Neutrophil (primary cell): ENCODE measurements around the gene COG1.

Experiments
- H3K27ac ChIP-seq: fragments of 200-600 bp; sonication (generic); 2 replicates; pipeline ENCODE4 v1.5.1; 2016; ENCODE audit warnings: mild to moderate bottlenecking, moderate library complexity
- H3K27me3 ChIP-seq: fragments of 200-600 bp; sonication (generic); 2 replicates; pipeline ENCODE4 v1.6.0; 2016; ENCODE audit warnings: mild to moderate bottlenecking
- H3K36me3 ChIP-seq: fragments of 200-600 bp; sonication (generic); 2 replicates; pipeline ENCODE4 v1.5.1; 2017
- H3K4me1 ChIP-seq, 2 experiments: fragments of 200-600 bp in 1 of 2; sonication (generic) in 1 of 2; 1 replicate in 1 of 2; 2 replicates in 1 of 2; pipeline versions ENCODE4 v1.5.1 to v1.6.1; 2013 to 2016; ENCODE audit warnings: low read depth in 1 of 2, low read length in 1 of 2, mild to moderate bottlenecking in 1 of 2, moderate library complexity in 1 of 2; ENCODE audit not compliant: control insufficient read depth in 1 of 2, insufficient read depth in 1 of 2
- H3K4me3 ChIP-seq, 2 experiments: fragments of 200-600 bp in 1 of 2; sonication (generic) in 1 of 2; 1 replicate in 1 of 2; 2 replicates in 1 of 2; pipeline ENCODE4 v1.5.1; 2013 to 2016; ENCODE audit warnings: low read depth in 1 of 2, low read length in 1 of 2, mild to moderate bottlenecking in 1 of 2, moderate library complexity in 1 of 2
- H3K9me3 ChIP-seq: fragments of 200-600 bp; sonication (generic); 2 replicates; pipeline ENCODE4 v1.5.1; 2016
- TF ChIP-seq, protein P1 (sequence below): fragments of 200-600 bp; sonication (generic); IDR thresholded peaks from 2 replicates; pipeline ENCODE4 v1.5.1; 2016; ENCODE audit warnings: antibody characterized with exemption

Gene COG1

DNA sequence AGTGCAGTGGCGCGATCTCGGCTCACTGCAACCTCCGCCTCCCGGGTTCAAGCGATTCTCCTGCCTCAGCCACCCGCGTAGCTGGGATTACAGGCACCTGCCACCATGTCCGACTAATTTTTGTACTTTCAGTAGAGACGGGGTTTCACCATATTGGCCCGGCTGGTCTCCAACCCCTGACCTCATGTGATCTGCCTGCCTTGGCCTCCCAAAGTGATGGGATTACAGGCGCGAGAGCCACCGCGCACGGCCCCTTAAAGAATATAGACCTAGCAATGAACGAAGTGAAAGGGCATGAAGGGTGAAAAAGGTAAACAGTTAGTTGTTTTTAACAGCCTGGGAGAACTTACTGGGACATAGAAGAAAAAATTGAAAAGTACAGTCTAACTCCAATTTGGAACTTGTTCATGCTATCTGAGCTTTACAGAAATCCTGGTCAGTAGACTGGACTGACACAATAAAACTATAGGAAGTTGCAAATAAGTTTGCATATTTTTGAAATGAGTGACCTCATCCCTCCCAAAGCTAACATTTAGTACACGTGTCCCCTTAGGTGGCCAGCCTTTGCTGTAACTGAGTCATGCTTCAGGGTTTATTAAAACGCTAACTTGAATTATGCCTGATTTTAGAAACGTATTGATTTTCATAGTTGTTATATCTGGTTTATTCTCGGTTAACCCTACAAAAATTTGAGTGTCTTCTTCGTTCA, 1.8 kb downstream of the COG1 start:
- Histone ChIP-seq H3K36me3 (peaks cover 35% of the 10 kb centered on the region), H3K4me3 (no peak overlapping the region), H3K4me1 (peaks cover 18 to 20% of the 10 kb centered on the region in 2 experiments), H3K27ac (no peak overlapping the region), H3K27me3 (no peaks in the 10 kb centered on the region), H3K9me3 (no peaks in the 10 kb centered on the region)
- TF ChIP-seq, protein P1, sequence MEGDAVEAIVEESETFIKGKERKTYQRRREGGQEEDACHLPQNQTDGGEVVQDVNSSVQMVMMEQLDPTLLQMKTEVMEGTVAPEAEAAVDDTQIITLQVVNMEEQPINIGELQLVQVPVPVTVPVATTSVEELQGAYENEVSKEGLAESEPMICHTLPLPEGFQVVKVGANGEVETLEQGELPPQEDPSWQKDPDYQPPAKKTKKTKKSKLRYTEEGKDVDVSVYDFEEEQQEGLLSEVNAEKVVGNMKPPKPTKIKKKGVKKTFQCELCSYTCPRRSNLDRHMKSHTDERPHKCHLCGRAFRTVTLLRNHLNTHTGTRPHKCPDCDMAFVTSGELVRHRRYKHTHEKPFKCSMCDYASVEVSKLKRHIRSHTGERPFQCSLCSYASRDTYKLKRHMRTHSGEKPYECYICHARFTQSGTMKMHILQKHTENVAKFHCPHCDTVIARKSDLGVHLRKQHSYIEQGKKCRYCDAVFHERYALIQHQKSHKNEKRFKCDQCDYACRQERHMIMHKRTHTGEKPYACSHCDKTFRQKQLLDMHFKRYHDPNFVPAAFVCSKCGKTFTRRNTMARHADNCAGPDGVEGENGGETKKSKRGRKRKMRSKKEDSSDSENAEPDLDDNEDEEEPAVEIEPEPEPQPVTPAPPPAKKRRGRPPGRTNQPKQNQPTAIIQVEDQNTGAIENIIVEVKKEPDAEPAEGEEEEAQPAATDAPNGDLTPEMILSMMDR, result no peak

DNA sequence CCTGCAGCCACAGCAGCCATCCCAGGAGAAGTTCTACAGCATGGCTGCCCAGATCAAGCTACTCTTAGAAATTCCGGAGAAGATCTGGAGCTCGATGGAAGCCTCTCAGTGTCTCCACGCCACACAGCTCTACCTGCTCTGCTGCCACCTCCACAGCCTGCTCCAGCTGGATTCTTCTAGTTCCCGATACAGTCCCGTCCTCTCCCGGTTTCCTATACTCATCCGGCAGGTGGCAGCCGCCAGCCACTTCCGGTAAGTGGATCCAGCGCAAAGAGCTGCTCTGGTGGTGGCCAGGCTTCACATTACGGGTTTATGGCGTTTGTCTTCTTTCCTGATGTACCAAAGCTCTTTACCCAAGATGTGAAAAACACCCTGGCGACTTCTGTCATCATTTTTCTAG, 3.6 kb downstream of the COG1 start:
- no peaks in the 10 kb centered on the region for H3K9me3 ChIP-seq
- H3K36me3 ChIP-seq, result peaks cover 53% of the 10 kb centered on the region
- TF ChIP-seq, protein P1, result no peak
- H3K4me3 ChIP-seq, result no peak overlapping the region
- H3K27me3 ChIP-seq, result no peaks in the 10 kb centered on the region
- H3K27ac ChIP-seq, result no peak overlapping the region
- peaks cover 14 to 16% of the 10 kb centered on the region in 2 experiments for H3K4me1 ChIP-seq

DNA sequence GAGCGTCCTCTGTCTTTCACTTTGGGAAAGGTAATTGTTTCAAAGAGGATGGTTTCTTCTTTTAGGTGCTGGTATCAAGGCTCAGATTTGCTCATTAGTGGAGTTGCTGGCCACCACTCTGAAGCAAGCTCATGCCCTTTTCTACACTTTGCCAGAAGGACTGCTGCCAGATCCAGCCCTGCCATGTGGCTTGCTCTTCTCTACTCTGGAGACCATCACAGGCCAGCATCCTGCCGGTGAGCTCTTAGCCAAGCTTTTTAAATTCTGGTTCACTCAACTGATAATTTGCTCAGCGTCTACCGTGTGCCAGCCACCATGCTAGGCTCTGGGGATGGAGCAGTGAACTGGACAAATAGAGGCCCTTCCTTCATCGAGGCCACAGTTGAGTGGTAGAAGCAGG, 4.3 kb downstream of the COG1 start:
- TF ChIP-seq, protein P1, result no peak
- H3K27me3 ChIP-seq, result no peaks in the 10 kb centered on the region

DNA sequence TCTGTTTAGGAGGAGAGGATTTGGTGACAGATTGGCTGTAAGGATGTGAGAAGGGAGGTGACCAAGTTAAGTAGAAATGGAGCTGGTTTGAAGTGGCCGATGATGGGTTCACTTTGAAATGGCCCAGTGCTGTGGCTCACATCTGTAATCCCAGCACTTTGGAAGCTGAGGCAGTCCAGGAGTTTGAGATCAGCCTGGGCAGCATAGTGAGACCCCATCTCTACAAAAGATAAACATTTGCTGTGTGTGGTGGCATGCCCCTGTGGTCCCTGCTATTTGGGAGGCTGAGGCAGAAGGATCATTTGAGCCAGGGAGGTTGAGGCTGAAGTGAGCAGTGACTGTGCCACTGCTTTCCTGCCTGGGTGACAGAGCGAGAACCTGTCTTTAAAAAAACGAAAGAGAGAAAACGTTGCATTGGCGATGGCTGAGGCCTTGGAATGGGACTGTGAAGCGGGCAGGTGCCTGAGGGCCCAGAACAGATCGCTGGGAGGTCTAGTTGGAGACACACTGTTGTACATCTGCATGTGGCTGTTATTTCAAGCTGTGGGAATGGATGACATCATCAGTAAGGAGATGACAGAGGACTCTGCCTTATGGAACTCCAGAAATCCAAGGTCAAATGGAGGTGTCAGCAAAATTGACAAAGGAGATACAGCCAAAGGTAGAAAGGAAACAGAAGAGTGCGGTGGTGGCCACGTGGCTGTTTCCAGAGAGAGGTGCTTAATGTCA, 5.5 kb downstream of the COG1 start:
- no peaks in the 10 kb centered on the region for H3K9me3 ChIP-seq
- TF ChIP-seq, protein P1, result no peak
- H3K4me1 ChIP-seq, result peaks cover 5 to 6% of the 10 kb centered on the region in 2 experiments
- H3K27me3 ChIP-seq, result no peaks in the 10 kb centered on the region
- H3K27ac ChIP-seq, result no peak overlapping the region
- H3K4me3 ChIP-seq, result no peak overlapping the region
- peaks cover 72% of the 10 kb centered on the region for H3K36me3 ChIP-seq

More for the DNA sequence above, 4.3 kb downstream of the COG1 start:
- Histone ChIP-seq H3K4me1 (peaks cover 8 to 10% of the 10 kb centered on the region in 2 experiments), H3K9me3 (no peaks in the 10 kb centered on the region), H3K4me3 (no peak overlapping the region), H3K27ac (no peak overlapping the region), H3K36me3 (peaks cover 60% of the 10 kb centered on the region)

DNA sequence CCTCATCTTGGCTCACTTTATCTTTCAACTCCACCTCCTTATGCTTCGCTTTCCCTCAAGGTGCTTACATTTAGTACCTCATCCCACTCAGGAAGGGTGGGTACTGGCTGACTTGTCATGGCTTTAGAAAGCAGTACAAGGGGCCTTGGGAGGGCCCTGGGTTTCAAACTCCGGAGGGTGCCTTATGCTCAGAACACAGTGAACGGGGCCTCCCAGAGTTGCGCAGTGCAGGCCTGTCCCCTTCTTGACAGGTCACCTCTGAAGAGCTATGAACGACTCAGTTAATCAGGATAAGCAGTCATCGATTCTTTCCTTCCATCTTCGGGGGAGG, 6.0 kb downstream of the COG1 start:
- Histone ChIP-seq H3K36me3 (peaks cover 77% of the 10 kb centered on the region), H3K27me3 (no peaks in the 10 kb centered on the region), H3K9me3 (no peaks in the 10 kb centered on the region), H3K27ac (no peak overlapping the region), H3K4me1 (peaks cover under 1% of the 10 kb centered on the region in 2 experiments), H3K4me3 (no peak overlapping the region)
- TF ChIP-seq, protein P1, result no peak
